AML-193 (cell line): ENCODE measurements around the gene C18orf54.
"Not testable (repeated sequence)": the region's sequence is repeated elsewhere in the genome, so short reads cannot be mapped to it uniquely, and the experiment has no call there.

ENCODE experiments used
- DNase-seq, 2 experiments: peaks; one replicate each; lab custom pipeline; 2025; lab: John Stamatoyannopoulos, UW

Gene C18orf54

GRCh38 chr18:54357660-54358494 lies at the start of gene C18orf54, which contains the start of gene STARD6:
C18orf54 (plus strand) TSS chr18:54357906; CDS start chr18:54360573, 2,667 bp downstream.
STARD6 (minus strand) TSS chr18:54357858; CDS start chr18:54354573, 3,285 bp downstream.
- peak; percentile 83 to 84 for DNase-seq

DNA sequence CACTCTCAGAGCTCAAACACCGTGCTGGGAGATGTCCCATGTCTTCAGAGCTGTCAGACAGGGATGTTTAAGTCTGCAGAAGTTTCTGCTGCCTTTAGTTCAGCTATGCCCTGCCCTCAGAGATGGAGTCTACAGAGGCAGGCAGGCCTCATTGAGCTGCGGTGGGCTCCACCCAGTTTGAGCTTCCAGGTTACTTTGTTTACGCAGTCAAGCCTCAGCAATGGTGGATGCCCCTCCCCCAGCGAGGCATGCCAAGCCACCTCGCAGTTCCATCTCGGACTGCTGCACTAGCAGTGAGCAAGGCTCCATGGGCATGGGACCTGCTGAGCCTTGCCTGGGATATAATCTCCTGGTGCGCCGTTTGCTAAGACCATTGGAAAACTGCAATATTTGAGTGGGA lies 48.1 kb upstream of the C18orf54 start:
- not testable (repeated sequence) for DNase-seq

- peak; percentile 20 to 36 for DNase-seq
Measured at GRCh38 chr18:54316071-54316820, 41.5 kb upstream of the C18orf54 start.

- no peak for DNase-seq
Measured at GRCh38 chr18:54323561-54323960, 34.1 kb upstream of the C18orf54 start.

DNA sequence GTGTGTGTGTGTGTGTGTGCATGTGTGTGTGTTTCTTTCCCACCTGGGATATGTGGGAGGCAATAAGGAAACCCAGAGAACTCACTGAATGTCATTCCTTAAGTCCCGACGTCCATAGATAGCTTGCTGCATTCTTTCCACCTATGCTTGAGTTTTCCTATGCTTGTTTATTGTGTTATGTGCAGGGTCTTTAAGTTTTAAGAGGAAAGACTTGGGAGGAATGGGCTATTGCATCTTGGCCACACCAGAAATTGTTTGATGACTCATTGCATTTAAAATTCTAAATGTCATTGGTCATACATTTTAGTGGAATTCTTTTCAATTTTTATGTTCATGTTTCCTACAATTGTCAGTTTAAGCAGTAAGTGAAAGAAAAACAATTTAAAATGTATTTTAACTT lies 33.7 kb upstream of the C18orf54 start:
- no peak for DNase-seq

DNA sequence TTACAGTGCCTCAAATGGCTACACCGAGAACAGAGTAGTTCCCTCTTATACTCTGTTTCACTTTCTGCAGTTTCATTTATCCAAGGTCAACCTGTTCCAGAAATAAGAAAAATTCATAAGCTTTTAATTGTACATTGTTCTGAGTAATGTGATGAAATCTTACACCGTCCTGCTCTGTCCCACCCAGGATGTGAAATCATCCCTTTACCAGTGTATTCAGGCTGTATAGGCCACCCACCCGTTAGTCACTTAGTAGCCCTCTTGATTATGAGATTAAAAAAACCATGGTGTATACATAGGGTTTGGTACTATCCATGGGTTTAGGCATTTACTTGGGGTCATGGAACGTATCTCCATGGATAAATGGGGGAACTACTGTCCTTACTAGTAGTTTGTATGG lies 29.9 kb upstream of the C18orf54 start:
- no peak for DNase-seq

- DNase-seq, result no peak
Measured at GRCh38 chr18:54329787-54330186, 27.9 kb upstream of the C18orf54 start.

- peak in 1 of 2 experiments; percentile 3 for DNase-seq
Measured at GRCh38 chr18:54330768-54331548, 26.7 kb upstream of the C18orf54 start.

DNA sequence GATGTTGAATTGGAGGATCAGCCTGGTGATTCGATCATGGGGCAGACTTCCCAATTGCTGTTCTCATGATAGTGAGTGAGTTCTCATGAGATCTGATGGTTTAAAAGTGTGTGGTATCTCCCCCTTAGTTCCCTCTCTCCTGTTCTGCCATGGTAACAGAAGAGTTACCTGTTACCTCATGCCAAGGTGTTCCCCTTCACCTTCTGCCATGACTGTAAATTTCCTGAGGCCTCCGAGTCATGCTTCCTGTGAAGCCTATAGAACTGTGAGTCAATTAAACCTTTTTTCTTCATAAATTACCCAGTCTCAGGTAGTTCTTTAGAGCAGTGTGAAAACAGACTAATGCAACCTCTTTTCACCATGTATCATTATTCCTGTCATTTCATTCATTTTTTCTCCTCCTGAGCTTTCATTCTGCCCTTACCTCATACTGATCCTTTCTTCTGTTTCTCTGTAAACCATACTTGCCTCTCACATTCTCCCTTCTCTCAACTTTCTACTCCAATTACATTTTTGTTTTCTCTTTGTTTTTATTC lies 22.0 kb upstream of the C18orf54 start:
- DNase-seq, result no peak

DNA sequence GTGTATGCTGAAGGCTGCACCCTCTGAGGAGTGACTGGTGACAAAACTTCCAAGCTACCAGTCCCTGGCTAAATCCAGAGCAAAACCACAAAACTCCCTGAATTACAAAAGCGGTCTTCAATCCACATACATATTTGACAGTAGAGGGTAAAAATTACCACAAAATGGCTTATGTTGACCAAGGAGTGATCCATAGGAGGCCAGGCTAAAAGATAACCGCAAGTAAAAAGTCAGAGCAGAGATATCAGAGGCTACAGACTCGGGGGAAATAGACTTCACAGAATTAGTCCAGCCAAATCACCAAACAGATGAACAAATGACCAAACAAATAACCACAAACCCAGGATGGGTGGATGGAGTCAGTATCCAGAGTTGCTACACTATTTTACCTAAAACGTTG lies 19.5 kb upstream of the C18orf54 start:
- no peak for DNase-seq

GRCh38 chr18:54351186-54351585 lies 6.5 kb upstream of the C18orf54 start:
- DNase-seq, result no peak

- DNase-seq, result no peak
Measured at GRCh38 chr18:54357082-54357659, 535 bp upstream of the C18orf54 start.

DNA sequence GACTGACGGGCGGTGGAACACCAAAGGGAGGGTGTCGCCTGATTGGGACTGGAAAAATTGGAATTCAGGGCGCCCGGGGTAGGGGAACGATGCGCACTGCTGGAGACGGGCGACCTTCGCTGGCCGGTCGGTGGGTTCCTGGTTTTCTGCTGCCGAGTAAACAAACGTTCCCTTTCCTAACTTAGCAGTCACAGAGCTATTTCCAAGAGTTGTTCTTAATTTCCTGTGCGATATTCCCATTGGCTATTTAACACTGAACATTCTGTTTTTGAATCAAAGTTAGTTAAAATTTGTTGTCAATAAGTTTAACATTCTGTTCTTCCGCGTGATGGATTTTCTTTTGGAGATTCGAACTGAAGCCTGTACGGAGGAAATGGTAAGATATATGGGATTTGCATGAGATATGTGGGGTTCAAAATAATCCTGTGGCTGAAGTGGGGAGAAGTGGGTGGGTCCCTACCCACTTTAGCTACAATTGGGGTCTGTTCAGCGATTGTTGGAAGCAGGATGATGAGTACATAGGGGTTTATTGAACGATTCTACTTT lies 862 bp downstream of the C18orf54 start:
- DNase-seq, result peak; percentile 29 to 56

DNA sequence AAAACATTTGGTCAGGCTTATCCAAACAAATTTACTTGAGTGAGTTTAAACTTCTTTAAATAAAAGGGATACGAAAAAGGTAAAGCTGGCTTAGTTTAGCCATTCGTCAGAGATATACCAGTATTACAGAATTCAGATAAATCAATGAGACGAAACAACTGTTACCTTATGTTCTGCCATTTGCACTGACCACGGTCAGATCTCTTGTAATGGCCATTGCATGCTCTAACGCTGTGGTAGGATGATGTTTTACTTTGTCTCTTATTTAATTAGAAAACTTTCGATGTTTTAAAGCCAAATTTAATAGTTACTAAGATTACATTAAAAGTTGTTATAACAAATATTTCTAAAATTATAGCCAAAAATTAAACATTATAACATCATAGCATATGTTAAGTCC lies 1.5 kb downstream of the C18orf54 start:
- no peak for DNase-seq

DNA sequence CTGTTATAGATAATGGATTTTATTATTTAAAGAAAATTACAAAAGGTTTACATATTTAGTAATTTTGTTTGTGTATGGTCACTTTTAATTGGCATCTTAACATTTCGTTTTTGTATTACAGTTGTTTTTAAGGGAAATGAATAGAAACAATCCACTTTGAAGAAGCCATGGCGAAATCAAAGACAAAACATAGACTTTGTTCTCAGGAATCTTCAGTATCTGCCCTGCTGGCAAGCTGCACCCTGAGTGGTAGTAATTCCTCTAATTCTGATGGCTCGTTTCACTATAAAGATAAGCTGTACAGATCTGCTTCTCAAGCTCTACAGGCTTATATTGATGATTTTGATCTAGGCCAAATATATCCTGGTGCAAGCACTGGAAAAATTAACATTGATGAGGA lies 2.7 kb downstream of the C18orf54 start:
- DNase-seq, result no peak

DNA sequence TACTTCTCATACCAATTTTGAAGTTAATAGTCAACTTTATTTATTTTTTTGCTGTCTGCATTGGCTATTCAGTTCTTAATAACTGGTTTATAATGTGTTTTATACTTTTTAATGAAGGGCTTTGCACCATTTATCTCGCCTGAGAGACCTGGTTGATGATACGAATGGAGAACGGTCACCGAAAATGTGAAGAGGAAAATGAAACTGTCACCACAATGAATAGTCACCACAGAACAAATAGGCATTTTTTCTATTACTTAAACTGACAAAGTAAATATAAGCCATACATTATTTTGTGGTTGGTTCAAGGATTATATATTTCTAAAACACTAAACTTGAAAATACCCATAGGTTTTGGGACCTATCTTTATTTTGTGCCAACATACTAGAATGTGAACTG lies 20.4 kb downstream of the C18orf54 start:
- no peak for DNase-seq

DNA sequence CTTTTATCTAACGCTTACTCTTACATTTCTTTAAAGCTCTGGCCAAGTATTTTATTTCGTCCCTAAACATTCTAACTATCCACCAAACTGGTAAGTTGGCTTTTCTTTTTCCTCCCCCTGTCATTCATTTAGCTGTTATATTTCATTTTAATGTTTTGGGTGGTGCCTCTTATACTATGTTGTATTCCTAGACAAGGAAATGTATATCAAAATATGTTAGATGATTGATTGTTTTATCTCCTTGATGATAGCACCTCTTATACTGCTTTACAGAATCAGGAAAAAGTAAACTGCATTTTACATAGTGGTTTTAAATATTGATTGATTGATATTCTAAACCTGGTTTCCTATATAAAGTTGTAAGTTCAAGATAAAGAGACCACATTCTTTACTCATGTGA lies 23.9 kb downstream of the C18orf54 start:
- no peak for DNase-seq

- DNase-seq, result no peak
Measured at GRCh38 chr18:54382076-54382475, 24.4 kb downstream of the C18orf54 start.

GRCh38 chr18:54382733-54383252 lies 25.1 kb downstream of the C18orf54 start:
- no peak for DNase-seq

DNA sequence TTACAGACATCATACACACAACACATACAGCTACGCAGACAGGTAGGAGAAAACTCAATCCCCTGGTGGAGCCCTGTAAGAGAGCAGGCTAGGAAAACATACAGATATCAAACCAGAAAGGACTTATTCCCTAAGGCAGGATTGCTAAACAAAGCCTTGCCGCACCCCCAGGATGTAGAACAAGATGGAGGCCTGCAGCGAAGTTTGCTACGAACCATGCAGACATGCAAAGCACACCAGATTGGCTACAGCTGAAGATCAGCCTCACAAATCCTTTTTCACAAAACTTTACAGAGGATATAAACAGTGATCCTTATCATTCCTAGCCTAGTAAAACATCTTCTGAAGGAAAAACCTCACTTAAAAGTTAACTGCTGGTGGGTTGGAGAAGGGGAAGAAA lies 28.3 kb downstream of the C18orf54 start:
- no peak for DNase-seq
